DMS53 treated with DMSO at 0.1 percent for 48 hours (cell line): ENCODE data around the gene CCDC185.
"Not testable (repeated sequence)": the region's sequence is repeated elsewhere in the genome, so short reads cannot be mapped to it uniquely, and the experiment has no call there.

Experiments
- DNase-seq: peaks from one replicate; lab custom pipeline; 2025; ENCODE audit not compliant: unreplicated experiment; lab: John Stamatoyannopoulos, UW

Gene CCDC185

GRCh38 chr1:223394242-223394641 is 1.0 kb downstream of the CCDC185 start:
- DNase-seq: no peak

- no peak for DNase-seq
These were observed 1.5 kb downstream of the CCDC185 start for GRCh38 chr1:223394706-223395105.

- DNase-seq: not testable (repeated sequence)
These were observed 6.2 kb downstream of the CCDC185 start for GRCh38 chr1:223399393-223399792.

- no peak for DNase-seq
These were observed 8.9 kb downstream of the CCDC185 start for GRCh38 chr1:223401873-223402789.

- DNase-seq: no peak
These were observed 9.6 kb downstream of the CCDC185 start for GRCh38 chr1:223402790-223403142.

- no peak for DNase-seq
These were observed 10.1 kb downstream of the CCDC185 start for GRCh38 chr1:223403184-223403815.

- no peak for DNase-seq
These were observed 12.3 kb downstream of the CCDC185 start for GRCh38 chr1:223405507-223405906.

GRCh38 chr1:223410036-223410435 is 16.8 kb downstream of the CCDC185 start:
- no peak for DNase-seq

- no peak for DNase-seq
These were observed 18.1 kb downstream of the CCDC185 start for GRCh38 chr1:223411309-223411708.

- DNase-seq: no peak
These were observed 18.5 kb downstream of the CCDC185 start for GRCh38 chr1:223411710-223412109.

- DNase-seq: no peak
These were observed 20.0 kb downstream of the CCDC185 start for GRCh38 chr1:223413216-223413615.

GRCh38 chr1:223417444-223417843 is 24.2 kb downstream of the CCDC185 start:
- DNase-seq: no peak

- DNase-seq: no peak
These were observed 24.9 kb downstream of the CCDC185 start for GRCh38 chr1:223417903-223418663.

- DNase-seq: no peak
These were observed 25.9 kb downstream of the CCDC185 start for GRCh38 chr1:223419115-223419514.

GRCh38 chr1:223419561-223419960 is 26.3 kb downstream of the CCDC185 start:
- no peak for DNase-seq

GRCh38 chr1:223421025-223421424 is 27.8 kb downstream of the CCDC185 start:
- no peak for DNase-seq

GRCh38 chr1:223421676-223422075 is 28.5 kb downstream of the CCDC185 start:
- DNase-seq: no peak

- no peak for DNase-seq
These were observed 29.7 kb downstream of the CCDC185 start for GRCh38 chr1:223422911-223423310.

- DNase-seq: no peak
These were observed 30.5 kb downstream of the CCDC185 start for GRCh38 chr1:223423641-223424233.

- DNase-seq: no peak
These were observed 32.3 kb downstream of the CCDC185 start for GRCh38 chr1:223425550-223425949.

GRCh38 chr1:223426936-223427335 is 33.7 kb downstream of the CCDC185 start:
- DNase-seq: no peak
